GM12872 (cell line): Measurements from ENCODE around the gene STOML1.

Source experiments
- CTCF ChIP-seq: IDR thresholded peaks from 3 replicates; pipeline ENCODE4 v1.5.1; 2011; ENCODE audit warnings: low read depth, mild to moderate bottlenecking, low read length, moderate library complexity; ENCODE audit not compliant: insufficient read depth

STOML1 gene

GRCh38 chr15:74010929-74011540, 18.9 kb upstream of the STOML1 start:
- TF ChIP-seq CTCF, result no peak

DNA sequence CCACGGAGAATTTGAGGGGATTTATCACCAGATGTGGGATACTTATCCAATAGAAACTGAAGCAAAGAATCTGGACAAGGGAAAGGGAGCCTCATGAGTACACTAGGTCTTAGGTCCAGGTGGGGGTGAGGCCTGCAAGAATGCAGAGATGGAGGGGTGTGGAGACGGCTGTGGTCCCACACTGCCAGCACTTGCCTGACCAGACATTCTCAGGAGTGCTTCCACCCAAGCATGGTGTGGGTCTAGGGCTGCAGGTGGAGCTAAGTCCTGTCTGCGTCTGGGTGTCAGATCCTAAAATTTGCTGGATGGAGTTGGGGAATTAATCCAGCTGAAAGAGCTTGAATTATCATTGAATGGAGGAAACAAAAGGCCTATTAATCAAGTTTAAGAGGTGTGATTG, 16.8 kb upstream of the STOML1 start:
- TF ChIP-seq CTCF, result no peak

GRCh38 chr15:74007820-74008371, 15.8 kb upstream of the STOML1 start:
- no peak for TF ChIP-seq CTCF

DNA sequence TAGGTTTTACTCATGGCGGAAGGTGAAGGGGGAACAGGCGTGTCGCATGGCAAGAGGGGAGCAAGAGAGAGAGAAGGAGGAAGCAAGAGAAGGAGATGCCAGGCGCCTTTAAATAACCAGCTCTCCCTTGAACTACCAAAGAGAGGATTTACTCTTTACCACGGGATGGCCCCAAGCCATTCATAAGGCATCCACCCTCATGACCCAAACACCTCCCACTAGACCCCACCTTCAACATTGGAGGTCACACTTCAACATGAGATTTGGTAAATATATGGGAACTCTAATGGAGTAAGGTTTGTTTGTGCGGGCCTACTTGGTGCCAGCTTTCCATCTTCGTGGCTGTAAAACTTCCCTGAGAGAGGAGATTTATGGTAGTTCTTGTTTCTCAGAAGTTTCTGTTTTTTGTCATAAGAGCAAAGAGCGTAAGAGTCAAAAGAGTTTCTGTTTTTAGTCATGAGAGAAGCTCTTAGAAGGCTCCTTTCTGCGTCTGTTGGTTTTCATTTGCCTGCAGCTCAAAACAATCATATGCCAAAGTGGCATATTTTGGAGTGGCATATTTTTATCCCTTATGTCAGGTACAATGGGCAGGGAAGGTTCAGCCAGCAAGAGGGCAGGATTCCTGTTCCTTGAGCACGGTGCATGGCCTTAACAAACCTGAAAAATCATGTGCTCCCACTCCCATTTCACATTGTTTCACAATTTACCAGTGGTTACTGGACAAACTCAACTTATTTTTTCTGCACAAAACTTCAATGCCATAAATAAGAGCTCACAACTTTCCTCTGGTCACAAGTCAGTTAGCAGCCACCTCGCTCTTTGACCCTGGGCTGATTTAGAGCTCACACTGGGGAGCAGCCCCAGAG, 14.9 kb upstream of the STOML1 start:
- TF ChIP-seq CTCF, result no peak

GRCh38 chr15:73997986-73998385, 5.9 kb upstream of the STOML1 start:
- no peak for TF ChIP-seq CTCF

GRCh38 chr15:73996939-73997338, 4.8 kb upstream of the STOML1 start:
- TF ChIP-seq CTCF, result no peak

GRCh38 chr15:73996267-73996666, 4.2 kb upstream of the STOML1 start:
- TF ChIP-seq CTCF, result no peak
